UCSD-AML1 (cell line): Measurements from ENCODE around the gene CCBE1.
"Not testable (repeated sequence)": the region's sequence is repeated elsewhere in the genome, so short reads cannot be mapped to it uniquely, and the experiment has no call there.

Experiments
- DNase-seq: peaks from one replicate; lab custom pipeline; 2025; ENCODE audit not compliant: unreplicated experiment; lab: John Stamatoyannopoulos, UW

Gene CCBE1

GRCh38 chr18:59685501-59685900 lies 11.7 kb downstream of the CCBE1 start:
- DNase-seq, result no peak

- DNase-seq, result no peak
These were observed 12.4 kb downstream of the CCBE1 start for GRCh38 chr18:59684777-59685176.

GRCh38 chr18:59681521-59682004 lies 15.7 kb downstream of the CCBE1 start:
- no peak for DNase-seq

- no peak for DNase-seq
These were observed 16.2 kb downstream of the CCBE1 start for GRCh38 chr18:59681051-59681450.

GRCh38 chr18:59675346-59675745 lies 21.9 kb downstream of the CCBE1 start:
- DNase-seq, result no peak

GRCh38 chr18:59674903-59675270 lies 22.3 kb downstream of the CCBE1 start:
- no peak for DNase-seq

- no peak for DNase-seq
These were observed 22.9 kb downstream of the CCBE1 start for GRCh38 chr18:59674186-59674902.

GRCh38 chr18:59672235-59672711 lies 24.9 kb downstream of the CCBE1 start:
- no peak for DNase-seq

GRCh38 chr18:59671551-59671950 lies 25.7 kb downstream of the CCBE1 start:
- DNase-seq, result no peak

GRCh38 chr18:59669872-59670657 lies 27.2 kb downstream of the CCBE1 start:
- DNase-seq, result no peak

GRCh38 chr18:59667488-59667887 lies 29.7 kb downstream of the CCBE1 start:
- DNase-seq, result no peak

- not testable (repeated sequence) for DNase-seq
These were observed 31.2 kb downstream of the CCBE1 start for GRCh38 chr18:59666007-59666402.

GRCh38 chr18:59665057-59666006 lies 31.9 kb downstream of the CCBE1 start:
- no peak for DNase-seq

GRCh38 chr18:59664329-59664728 lies 32.9 kb downstream of the CCBE1 start:
- no peak for DNase-seq

GRCh38 chr18:59663096-59663495 lies 34.1 kb downstream of the CCBE1 start:
- no peak for DNase-seq

- no peak for DNase-seq
These were observed 35.1 kb downstream of the CCBE1 start for GRCh38 chr18:59661891-59662701.

- DNase-seq, result no peak
These were observed 36.2 kb downstream of the CCBE1 start for GRCh38 chr18:59660786-59661743.

GRCh38 chr18:59660366-59660765 lies 36.9 kb downstream of the CCBE1 start:
- no peak for DNase-seq

- DNase-seq, result no peak
These were observed 37.6 kb downstream of the CCBE1 start for GRCh38 chr18:59659508-59660170.
